NCI-H526 treated with DMSO at 0.1 percent for 48 hours (cell line): ENCODE measurements around the gene PPP1R1A.

ENCODE experiments used
- DNase-seq: peaks from one replicate; lab custom pipeline; 2025; lab: John Stamatoyannopoulos, UW

PPP1R1A gene

DNA sequence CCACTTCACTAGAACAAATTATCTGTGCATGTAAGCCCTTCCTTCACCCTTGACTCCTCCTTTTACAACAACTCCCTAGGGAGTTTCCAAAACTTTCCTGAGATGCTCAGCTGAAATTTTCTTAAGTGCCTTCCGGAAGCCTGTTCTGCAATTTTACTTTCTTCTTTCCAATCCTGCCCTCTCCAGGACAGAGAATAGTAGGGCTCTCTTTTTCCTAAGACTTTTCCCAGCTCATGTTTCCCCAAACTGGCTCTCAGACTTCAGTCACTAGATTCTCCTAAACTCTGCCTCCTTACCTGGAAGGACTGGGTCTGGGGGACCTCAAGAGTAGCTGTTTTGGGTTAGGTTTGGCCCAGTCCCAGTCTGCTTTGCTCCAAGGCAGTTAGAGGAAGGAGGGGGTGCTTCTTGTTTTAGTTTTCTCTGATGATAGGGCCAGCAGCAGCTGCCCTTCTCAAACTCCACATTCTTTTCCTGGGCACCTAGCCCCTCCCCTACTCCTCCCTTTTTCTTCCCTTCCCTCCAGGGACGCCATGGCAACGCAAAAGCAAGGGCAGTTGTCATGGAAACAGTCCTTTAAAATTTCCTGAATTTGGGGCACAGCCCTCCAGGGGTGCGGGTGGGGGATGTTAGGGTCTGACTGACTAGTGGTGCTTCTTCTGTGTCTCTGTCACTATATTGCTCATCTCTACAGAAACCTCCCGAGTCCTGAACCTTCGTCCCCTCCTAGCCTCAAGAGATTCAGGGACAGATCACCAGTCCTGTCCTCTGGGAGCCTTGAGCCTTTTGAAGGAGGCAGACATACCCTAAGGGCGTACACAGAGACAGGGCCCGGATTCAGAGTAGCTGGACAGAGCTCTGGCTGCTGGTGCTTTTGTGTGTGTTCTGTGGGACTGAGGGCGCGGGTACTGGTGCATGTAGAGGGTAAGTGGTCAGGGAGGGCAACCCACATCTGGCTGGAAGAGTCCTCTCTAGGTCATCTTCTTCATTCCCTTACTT is 17.0 kb downstream of the PPP1R1A start:
- no peak for DNase-seq

DNA sequence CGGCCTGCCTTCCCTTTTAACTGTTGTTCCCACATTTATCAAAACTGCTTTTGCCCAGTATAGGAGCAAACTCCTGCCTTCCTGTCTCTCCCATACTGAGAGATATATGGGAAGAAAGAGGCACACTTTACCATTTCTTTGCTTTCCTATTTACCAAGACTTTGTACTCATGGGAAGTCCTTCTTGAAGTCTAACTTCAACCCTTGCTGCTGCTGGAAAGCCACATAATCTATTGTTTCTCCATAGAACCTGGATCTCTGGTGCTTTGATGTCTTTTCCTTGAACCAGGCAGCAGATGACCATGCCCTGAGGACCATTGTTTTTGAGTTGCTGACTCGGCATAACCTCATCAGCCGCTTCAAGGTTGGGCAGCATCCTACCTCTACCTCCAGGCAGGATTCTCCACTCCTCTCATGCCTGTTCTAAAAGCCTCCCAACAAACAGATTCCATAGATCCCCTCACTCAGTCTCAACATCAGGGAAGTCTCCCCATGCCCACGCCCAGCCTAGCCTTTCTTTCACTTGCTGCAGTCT is 18.4 kb downstream of the PPP1R1A start:
- DNase-seq = no peak

DNA sequence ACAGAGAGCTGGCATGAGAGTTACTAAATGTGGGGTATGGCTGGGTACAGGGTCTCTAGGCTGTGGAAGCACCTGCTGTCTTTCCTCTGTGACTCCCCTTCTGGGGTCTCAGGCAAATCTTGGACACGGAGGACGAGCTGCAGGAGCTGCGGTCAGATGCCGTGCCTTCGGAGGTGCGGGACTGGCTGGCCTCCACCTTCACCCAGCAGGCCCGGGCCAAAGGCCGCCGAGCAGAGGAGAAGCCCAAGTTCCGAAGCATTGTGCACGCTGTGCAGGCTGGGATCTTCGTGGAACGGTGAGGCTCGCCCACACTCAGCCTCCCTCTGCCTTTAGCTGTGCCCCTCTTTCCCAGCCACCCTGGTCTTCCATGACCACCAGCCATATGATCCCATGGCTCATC is 19.4 kb downstream of the PPP1R1A start:
- no peak for DNase-seq

DNA sequence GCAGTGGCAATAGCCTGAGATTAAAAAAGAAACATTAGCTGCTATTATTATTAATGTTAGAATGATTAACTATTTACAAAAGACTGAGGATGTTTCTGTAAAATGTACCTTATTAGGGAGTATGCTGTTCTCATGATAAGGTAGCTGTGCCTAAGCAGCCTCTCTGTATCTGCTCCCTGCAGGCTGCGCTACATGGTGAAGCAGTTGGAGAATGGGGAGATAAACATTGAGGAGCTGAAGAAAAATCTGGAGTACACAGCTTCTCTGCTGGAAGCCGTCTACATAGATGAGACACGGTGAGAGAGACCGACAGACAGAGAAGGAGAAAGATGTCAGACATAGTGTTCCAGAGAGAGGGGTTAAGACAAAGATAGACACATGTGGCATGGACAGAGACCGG is 21.7 kb downstream of the PPP1R1A start:
- DNase-seq = no peak

DNA sequence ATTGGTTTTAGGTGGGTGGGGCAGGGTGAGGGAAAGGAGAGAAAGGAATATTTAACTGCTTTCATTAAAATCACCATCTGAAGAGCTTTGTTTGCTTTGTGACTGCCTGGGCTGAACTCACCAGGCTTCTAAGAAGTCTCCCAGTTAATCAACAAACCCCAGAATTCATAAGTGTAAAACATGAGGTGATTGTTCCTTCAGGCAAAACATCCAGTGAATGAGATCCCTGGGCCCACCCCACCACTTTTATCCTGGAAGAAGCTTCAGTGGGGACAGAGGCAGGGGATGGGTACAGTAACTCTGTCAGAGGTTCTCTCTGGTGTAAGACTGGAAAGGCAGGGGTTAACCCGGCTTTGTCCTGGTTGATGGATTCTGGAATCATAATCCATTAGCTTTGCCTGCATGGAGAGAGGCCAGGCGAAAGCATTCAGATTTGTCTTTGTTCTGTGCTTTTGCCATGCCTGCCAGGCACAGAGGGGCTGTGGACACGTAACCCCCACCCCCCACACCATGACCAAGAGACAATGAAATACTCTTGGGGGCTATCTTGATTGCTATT is 22.4 kb downstream of the PPP1R1A start:
- no peak for DNase-seq

DNA sequence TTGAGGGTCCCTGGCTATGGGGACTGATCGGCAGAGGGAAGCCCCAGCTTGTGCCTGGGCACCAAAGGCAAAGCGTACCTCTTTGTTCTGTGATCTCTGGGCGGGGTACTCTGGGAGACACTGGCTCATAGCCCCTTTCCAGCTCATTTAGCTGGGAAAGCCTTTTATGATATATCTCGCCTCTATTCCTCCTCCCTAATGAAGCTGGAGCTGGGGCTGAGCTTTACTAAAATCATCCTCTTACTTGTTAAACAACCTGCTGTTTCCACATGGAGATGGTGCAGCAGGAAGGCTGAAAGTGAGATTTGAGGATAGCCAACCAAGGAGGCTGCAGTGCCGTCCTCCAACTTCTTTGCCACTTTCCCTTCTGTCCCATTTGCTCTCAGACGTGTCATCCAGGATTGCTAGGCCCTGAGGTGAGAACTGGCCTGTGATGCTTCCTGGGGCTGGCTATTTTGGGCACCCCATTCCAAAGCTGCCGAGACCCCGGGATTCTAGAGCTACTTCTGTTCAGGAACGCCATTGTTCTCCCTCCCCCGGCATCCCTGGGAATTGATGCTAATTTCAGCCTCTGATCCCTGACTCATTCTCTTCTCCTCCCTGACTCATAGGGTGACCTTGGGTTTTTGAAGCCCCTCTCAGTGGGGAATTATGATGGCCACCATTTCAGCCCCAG is 23.0 kb downstream of the PPP1R1A start:
- DNase-seq = no peak

DNA sequence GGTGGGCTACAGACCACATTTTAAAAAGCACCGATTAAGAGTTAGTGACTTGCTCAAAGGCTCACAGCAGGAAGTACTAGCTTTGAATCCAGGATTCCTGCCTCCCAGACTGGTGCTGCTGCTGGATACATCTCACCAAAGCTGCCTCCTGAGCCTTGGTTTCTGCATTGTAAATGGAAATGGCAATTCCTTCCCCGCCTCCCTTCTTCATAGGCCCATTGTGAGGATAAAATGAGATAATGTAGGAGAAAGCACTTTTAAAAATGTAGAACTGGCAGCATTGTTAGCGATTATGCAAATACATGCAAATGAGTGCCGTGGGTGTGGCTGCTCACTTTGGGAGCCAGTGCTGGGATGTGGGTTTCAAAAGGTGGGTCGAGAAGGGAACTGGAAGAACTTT is 23.7 kb downstream of the PPP1R1A start:
- DNase-seq = no peak

DNA sequence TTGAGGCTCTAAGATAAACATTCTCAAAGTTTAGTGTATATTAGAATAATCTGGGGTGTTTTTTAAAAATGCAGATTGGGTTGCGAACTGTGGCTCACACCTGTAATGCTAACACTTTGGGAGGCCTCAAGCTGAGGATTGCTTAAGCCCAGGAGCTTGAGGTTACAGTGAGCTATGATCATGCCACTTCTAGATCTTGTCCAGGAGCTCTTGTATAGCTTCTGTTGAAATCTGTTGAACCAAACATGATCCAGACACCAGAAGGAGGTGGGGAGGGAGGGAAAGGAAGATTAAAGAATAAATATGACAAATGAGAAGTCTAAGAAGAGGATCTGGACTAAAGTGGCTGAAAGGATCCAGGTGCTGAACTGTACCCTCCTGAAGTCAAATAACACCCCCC is 24.7 kb downstream of the PPP1R1A start:
- no peak for DNase-seq

DNA sequence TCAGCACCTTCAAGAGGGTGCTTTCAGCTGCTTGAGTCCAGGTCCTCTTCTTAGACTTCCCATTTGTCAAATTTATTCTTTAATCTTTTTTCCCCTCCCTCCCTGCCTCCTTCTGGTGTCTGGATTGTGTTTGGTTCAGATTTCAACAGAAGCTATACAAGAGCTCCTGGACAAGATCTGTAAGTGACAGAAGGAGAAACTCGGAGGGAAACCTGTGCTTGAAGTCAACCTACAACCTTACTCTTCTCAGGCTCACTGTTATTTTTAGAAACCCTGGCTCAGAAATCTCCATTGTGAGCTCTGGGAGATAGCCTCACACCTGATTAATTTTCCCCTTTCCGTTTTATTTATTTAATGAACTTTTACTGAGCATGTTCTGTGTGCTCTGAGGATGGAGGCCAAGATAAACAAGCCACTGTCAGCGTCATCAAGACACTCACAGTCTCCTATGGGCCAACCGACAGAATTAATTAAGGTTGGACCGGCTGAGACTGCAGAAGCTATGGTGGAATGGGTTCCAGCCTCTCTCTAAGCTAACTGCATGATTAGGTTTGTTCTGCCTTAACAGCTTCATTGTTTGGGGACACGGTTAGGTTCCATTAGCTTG is 25.6 kb downstream of the PPP1R1A start:
- DNase-seq = no peak

DNA sequence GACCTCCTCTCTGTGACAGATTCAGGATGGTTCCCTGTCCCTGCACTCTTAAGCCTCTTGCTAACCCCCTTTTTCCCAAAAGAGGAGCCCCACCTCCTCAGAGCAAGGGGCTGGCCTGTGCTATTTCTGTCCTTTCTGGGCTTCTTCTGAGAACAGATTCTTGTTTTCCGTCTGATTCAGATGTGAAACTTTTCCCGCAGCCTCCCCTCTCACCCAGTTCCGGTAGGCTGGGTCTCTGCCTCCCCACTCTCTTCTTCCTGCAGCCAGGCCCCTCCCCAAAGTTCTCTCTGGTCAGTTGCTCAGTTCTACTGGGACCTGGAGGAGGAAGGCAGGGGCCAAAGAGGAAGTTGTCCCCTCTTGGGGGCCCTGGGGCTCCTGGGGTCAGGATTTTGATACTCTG is 27.3 kb downstream of the PPP1R1A start:
- no peak for DNase-seq

DNA sequence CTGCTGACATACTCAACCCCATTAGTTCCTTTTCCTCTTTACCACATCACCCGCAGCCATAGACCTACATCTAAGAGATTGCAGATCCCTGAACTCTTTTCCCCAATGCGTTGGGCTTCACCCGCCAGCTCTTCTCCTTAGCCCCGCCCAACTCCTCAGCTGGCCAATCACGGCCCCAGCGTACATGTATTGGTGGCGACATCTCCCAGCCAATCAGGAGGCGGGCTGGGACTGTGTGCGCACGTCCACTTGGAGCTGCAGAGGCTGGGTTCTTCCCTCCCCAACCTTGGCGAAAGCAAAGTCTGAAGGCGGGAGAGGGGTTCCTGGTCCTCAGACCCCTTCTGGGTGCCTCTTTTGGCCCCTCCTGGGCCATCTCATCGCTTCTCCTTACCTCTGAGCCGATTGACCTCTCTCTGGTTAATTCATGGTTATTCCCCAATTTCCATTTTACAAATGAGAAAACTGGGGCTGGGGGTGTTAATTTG is 28.0 kb downstream of the PPP1R1A start:
- no peak for DNase-seq

DNA sequence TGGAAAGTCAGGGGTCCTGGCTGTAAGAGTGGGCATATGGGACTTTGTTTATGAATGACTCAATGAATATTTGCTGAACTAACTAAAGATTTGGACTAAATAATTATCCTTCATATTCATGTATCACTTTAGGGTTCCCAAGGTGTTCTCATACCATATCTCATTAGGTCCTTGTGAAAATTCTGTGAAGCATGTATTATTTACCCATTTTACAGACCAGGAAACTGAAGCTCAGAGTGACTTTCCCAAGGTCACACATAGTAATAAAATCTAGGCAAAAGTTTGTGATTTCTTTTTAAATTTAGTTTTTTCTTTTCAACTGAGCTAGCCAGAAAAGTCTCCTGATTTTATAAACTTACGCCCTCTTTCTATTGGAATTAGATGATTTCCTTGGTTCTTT is 29.7 kb downstream of the PPP1R1A start:
- no peak for DNase-seq

DNA sequence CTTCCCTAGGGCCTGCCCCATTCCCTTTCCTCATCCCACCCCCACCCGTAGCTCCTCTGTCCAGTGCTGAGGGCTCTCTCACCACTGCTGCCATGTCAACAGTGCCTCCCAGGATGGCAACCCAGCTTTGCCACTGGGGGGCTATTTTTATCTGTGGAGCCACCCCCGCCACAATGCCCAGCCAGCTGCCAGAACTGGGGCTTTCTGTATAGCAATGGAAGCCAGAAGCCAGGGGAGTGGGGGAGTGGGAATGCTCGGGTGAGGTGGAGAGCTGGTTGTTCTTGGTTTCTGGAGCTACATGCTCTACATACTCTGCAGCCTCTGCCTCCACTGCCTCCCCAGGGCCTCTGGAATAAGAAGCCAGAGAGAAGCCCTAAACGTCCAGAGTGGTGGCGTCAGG is 30.1 kb downstream of the PPP1R1A start:
- no peak for DNase-seq

DNA sequence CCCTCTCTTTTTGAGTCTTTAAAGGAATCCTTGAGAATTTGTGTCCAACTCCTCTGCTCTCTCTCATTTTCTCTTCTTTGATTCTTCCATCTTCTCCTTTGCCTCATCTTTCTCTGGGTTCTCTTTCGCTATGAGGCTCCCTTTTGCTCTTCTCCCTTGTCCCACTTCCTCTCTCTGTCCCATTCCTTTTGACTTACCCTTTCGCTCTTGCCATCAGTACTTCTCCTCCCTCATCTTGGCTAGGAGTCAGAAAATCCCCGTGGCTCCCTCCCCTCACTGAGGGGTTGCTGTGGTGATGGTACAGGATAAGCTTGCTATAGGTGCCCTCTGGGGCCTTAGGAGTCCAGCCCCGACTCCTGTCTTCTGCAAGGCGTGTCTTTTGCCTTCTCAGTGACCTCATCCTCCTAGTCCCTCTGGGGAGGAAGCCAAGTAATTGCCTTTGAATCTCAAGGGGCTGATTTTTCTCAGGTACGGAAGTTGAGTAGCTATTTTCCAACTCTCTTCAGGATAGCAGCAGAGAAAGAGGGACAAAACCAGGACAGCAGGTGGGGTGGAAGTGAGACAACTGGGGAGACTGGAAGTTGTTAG is 32.7 kb downstream of the PPP1R1A start:
- DNase-seq = no peak

DNA sequence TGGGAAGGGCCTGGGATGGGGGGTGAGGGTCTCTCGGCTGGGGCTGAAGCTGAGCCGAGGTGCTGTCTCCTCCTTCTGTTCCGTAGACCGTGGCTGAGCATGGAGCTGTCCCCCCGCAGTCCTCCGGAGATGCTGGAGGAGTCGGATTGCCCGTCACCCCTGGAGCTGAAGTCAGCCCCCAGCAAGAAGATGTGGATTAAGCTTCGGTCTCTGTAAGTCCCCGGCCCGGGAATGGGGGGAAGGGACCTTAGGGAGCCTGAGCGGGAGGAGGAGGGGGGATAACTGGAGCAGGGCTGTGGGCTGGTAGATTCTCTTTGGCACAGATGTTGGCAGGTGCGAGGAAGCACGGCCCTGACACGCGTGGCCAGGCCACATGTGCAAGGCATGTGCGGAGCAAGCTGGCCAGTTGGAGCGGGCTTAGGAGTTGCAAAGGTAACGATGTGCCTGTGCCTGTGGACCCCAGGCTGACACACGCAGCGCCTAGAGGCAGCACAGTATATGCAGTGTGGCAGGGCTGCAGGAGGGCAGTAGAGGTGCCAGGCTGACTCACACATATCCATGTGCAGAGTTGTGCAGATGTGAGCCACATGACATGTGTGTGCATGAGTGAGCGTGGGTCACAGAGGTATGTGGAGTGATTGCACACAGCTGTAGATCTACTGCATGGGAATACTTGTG is 38.5 kb downstream of the PPP1R1A start:
- DNase-seq = no peak

DNA sequence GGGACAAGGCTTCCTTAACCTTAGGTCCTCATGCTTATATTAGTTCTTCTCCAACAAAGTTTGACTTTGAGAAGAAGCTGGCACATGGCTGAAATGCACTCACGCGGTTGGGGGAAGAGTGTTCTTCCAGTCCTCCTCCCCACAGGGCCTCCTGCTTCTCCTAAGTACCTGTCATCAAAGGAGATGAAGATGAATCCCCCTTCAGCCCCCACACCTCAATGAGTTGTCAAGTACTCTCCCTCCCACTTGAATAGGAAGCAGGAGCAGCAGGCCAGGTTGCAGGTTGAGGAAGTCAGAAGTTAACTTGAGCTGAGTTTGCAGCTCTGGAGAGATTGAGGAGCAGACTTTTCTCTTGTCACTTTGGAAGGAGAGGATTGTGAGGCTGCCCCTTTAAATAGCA is 41.9 kb downstream of the PPP1R1A start:
- DNase-seq = no peak

DNA sequence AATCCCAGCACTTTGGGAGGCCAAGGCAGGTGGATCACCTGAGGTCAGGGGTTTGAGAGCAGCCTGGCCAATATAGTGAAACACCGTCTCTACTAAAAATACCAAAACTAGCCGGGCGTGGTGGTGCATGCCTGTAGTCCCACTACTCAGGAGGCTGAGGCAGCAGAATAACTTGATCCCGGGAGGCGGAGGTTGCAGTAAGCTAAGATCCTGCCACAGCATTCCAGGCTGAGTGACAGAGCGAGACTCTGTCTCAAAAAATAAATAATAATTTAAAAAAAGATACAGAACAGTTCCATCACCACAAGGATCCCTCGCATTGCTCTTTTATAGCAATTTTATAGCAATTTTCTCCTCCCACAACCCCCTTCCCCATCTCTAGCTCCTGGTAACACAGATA is 43.7 kb downstream of the PPP1R1A start:
- DNase-seq = no peak

DNA sequence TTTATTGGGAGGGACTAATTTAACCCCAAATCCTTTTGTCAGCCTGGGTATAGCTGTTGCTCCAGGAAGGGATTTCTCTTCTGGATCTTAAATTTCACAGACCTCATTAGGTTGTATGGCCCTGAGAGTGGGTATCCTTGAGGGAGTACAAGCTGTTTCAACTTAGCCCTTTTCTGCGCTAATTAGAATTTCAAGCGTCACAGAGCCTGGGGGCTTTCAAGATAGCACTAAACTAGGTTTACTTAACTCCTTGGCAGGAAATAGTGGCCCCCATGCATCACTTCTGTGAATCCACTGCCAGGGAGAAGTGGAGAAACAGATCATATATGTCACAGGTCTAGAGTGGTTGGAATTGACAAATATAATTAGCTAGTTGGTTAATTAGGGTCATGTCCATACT is 44.9 kb downstream of the PPP1R1A start:
- DNase-seq = no peak

DNA sequence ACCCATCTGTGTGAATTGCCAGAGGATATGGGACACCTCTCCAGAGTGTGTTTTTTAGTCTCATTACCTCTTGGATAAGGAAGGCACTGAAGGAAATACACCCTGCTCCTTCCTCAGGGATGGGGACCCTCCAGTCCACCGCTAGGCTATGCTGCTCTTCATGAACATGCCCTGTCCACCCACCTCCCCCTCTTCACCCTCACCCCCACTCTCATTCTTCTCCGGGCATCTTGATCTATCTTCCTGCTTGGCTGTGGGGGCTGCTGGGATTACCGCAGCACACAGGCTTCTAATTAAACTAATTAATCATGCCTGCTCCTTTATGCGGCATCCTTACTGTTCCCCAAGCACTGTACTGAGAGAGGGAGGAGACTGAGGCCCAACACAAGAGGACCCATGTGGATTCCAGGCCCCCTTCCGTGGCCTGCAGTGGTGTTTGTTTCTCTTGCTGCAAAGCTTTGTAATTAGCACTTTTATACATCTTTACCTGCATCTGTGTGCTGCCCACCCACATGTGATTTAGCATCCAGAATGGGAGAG is 46.6 kb downstream of the PPP1R1A start:
- DNase-seq = no peak

DNA sequence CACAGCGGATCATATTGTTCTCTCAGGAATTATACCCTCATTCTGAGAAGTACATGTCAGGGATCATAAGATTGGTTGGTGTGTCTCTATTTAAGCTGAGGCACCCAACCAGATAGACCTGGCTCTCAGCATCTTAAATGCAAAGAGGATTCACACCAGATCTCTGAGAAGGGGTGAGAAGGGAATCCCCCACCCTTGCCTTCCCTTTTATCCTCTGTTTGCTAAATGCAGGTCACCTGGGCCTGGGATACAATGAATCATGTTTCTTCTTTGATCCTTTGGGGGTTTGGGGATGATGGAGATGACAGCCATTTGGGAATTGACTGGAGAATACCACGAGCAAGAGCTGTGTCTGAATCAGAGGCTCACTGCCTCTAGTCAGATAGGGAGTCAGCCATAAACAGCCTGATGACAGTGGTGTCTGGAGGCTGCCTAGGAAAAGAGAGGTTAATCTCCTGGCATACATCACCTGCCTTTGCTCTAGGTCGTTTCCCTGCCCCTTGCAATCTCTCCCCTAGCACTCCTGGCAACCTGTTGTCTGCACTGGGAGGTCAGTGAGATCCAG is 50.2 kb downstream of the PPP1R1A start:
- DNase-seq = no peak

DNA sequence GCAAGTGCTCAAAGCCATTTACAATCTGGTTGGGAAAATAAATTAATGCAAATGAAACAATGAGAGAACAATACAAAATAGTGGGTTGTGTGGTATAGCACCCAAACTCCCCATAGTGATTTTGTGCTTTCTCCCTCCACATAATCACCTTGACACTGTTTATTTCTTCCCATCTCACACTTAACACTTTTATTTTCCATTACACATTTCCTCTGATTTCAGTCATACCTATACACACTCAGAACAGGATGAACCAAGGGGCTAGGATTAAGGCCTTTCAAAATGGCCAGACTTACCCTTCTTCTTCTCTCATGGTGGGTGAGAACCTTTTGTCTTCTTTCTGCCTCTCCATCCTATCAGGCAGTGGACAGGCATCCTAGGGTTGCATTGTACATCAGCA is 53.0 kb downstream of the PPP1R1A start:
- no peak for DNase-seq
